HG03039 (cell line): ENCODE measurements around the gene ADGRG3.

ENCODE experiments used
- ATAC-seq: cut with Tn5 transposase; IDR thresholded peaks from one replicate; pipeline ENCODE4 v1.9.1; 2021; ENCODE audit warnings: mild to moderate bottlenecking, moderate library complexity; ENCODE audit not compliant: unreplicated experiment

The ADGRG3 gene

DNA sequence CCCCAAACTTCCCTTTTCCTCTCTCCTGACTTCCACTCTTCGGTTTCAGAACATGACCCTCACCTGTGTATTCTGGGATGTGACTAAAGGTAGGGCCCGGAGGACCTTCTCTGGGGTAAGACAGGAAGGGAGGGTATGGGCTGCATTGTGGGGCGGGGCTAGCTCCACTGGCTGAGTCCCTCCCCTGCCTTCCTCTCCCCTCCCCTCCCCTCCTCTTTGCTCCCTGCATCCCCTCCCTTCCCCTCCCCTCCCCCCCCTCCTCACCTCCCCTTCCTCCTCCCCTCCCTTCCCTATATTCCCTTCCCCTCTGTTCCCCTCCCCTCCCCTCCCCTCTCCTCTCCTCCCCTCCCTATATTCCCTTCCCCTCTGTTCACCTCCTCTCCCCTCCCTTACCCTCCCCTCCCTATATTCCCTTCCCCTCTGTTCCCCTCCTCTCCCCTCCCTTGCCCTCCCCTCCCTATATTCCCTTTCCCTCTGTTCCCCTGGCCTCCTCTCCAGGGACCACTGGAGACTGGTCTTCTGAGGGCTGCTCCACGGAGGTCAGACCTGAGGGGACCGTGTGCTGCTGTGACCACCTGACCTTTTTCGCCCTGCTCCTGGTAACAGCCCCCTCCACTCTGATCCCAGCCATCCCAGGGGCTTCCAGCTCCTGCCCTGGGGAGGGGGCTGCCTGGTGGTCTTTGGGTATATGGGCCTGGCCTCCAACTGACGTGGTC, 11.8 kb downstream of the ADGRG3 start:
- no peak for ATAC-seq

DNA sequence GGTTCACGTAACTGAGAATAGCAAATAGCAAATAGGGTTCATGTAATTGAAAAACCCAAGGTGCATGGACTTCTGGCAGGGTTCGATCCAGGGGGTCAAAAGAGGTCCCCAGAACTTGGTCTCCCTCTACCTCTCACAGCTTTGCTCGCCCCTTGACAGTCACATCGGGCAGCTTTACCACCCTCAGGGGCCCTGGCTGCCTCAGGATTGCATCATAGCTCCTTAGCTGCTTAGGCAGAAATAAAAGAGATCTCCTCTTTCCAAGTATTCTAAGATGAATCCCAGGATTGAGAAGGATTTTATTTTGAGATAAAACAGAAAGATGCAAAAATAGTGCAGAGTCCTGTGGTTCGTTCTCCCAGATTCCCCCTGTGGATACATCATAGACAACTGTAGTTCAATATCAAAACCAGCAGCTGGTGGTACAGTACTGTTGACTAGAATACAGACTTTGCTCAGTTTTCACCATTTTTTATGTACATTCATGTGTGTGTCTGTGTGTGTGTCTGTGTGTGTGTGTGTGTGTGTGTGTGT, 12.8 kb downstream of the ADGRG3 start:
- no peak for ATAC-seq

DNA sequence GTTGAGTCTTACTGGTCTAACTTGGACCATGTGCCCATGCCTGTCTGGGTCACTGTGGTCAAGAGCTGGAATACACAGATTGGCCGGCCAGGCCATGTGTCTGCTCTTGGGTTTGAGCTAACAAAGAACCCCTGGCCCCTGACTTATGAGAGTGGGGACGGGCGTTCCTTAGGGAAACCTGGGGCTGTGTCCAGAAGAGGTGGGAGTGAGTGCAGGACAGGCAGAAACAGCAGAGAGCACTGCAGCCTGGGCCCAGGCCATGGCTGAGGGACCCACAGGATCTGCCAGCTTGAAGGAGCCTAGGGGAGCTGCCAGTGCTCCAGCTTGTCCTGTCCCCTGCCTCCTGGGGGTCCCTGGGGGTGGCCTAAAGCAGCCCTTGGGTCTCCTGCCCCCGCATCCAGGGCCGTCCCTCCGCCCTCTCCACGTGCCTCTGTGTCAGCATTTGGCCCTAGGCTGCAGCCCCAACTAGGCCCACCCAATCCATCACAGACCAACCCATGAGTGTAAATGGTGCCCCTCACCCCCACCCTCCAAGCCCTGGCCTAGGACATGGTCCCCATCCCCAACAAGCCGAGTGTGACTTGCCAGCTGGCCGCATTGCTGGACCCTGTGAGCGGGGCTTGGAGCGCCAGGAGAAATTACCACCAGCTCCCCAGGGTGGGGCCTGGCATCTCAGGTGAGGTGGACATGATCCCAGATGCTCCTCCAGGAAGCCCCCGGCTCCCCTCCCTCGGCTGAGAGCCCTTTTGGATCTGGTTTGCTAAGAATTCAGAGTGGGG, 14.0 kb downstream of the ADGRG3 start:
- ATAC-seq = no peak

DNA sequence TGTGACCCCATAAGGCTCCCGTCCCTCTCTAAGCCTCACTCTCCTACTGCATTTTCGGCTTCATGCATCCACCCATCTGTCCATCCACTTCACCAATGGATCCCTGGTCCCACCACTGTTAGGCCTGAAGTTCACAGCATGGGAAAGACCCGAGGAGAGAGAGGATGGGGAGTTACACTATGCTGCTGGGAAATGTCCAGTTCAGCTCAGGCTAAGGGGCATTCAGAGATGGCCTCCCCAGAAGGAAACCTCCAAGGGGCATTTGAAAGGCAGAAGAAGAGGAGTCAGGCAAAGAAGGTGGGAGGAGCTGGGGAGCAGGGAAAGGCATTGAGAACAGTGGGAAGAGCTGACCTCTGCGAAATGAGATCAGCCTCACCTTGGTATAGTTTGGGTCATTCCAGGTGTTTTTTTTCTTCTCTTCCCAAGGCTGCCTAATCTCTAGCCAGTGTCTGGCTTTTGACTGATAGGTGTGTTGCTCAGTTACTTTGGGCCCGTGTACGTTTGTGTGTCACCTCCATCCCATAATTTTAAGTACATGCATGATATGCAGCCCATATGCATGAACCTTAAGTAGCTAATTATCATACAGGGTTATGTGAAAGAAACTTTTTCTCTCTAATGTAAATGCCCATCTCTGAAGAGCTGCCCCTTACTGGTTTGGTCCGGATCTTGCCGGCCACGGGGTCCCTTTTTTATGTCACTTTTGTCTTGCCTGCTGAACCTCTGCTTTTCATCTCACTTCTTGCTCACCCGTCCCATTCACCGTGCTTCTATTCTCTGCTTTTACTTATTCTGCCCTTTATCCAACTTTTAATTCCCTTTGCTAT, 14.9 kb downstream of the ADGRG3 start:
- ATAC-seq = no peak

DNA sequence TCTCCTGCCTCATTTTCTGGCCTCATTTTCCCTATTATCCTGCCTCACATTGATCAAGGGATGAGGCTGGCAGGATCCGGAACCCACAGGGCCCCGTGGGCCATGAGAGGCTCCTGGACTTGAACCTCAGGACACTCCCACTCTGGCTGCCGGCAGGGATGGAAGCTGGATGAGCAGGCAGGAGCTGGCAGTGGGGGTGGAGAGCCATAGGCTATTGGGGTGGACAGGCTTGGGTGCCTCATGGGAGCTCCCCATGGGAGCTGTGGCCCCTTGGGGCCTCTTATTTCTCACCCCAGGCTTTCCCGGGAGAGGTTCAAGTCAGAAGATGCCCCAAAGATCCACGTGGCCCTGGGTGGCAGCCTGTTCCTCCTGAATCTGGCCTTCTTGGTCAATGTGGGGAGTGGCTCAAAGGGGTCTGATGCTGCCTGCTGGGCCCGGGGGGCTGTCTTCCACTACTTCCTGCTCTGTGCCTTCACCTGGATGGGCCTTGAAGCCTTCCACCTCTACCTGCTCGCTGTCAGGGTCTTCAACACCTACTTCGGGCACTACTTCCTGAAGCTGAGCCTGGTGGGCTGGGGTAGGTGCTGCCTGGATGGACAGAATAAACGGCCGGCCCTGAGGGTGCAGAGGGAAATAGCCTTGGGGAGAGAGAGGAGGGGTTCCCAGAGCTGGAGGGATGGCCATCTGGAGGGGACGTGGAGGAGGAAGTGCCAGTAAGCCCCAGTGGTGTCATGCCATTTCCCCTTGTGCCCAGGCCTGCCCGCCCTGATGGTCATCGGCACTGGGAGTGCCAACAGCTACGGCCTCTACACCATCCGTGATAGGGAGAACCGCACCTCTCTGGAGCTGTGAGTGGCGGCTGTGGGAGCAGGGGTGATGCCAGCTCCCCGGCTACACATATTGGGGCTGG, 15.8 kb downstream of the ADGRG3 start:
- ATAC-seq = no peak

DNA sequence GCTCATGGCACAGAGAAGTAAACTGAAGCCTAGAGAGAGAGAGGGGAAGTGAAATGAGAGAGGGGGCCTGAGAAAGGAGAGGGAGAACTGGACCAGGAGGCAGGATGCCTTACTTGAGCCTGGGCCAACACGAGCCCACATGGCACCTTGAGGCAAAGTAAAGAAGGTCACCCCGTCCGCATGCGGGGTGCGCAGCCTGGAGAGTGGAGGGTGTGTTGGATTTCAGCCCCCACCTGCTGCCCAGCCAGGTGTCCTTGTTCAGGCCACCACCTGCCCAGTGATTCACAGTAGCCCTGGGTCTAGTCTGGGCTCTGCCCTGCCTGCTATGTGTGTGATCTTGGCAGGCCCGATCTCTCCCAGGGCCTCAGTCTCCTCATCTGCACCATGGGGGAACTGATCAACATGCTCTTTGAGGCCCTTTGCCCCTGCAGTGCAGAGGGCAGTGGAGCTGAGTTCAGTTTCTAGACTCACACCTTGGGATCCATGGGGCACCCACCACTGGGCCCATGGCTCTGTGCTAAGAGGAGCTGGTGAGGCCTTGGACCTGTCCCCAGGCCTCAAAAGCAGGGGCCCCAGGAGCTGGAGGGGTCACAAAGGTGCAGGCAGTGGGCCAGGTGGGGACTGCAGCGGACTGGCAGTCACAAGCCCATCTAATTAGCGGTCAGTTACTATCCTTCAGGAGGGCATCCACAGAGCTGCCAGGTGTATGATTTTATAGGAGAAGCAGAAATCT, 16.7 kb downstream of the ADGRG3 start:
- no peak for ATAC-seq

DNA sequence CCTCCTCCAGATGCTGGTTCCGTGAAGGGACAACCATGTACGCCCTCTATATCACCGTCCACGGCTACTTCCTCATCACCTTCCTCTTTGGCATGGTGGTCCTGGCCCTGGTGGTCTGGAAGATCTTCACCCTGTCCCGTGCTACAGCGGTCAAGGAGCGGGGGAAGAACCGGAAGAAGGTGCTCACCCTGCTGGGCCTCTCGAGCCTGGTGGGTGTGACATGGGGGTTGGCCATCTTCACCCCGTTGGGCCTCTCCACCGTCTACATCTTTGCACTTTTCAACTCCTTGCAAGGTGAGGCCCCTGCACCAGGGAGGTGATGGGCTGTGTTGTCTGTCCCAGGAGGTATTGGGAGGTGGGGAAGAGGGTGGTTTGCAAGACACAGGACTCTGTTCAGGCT, 17.5 kb downstream of the ADGRG3 start:
- no peak for ATAC-seq

DNA sequence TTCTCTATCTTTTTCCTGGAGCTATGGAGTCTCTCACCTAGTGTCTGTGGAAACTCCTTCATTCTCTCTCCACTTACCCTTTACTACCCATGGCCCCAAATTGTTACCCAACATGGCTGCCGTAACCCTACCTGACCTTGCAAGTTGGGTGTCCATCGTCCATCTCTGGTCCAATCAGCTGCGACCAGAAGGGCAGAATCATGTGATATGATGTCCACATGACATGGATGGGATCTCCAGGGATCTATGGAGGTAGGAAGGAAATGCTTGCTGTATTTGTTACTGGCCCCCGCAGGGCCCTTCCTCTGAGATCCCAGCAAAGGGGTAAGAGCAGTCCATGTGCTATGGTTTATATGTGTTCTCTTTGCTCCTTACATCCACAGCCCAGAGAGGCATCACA, 18.5 kb downstream of the ADGRG3 start:
- no peak for ATAC-seq

DNA sequence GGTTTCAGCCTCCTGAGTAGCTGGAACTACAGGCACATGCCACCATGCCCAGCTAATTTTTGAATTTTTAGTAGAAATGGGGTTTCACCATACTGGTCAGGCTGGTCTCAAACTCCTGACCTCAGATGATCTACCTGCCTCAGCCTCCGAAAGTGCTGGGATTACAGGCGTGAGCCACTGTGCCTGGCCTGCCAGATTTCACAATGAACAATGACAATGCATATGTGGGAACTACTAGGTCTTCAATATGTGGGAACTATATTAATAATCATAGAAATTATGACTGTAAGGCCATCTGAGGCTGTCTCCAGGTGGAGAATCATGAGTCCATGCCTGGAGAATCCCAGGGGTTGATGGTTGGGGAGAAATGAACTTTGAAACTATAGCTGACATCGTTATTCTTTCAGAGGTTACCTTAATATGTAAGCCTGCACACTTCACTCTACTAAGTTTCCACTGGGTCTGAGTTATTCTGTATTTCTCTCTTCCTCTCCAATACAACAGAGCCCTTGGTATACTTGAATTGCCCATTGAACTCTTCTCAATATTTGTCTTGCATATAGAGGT, 19.3 kb downstream of the ADGRG3 start:
- ATAC-seq = no peak

DNA sequence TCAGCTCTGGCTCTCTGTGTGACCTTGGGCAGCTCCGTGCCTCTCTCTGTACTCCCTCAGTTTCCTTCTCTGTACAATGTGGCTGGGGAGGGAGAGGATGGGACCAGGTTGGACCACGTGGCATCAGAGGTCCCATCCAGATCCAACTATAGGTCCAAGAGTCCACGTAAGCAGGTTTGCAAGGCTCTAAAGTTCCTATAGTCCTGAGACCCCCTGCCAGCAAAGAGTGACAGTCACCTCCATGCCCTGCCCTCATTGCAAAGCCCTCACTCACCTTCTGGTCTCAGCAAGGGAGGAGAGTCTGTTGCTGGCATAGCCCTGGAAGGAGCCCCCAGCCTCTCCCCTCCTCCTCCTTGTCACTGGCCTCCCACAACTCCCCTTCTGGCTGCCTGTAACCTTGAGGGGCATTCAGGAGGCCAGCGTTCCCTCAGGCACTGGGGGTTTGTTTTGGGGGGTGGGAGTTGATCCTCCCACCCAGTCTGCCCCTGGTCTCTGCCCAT, 20.4 kb downstream of the ADGRG3 start:
- no peak for ATAC-seq

DNA sequence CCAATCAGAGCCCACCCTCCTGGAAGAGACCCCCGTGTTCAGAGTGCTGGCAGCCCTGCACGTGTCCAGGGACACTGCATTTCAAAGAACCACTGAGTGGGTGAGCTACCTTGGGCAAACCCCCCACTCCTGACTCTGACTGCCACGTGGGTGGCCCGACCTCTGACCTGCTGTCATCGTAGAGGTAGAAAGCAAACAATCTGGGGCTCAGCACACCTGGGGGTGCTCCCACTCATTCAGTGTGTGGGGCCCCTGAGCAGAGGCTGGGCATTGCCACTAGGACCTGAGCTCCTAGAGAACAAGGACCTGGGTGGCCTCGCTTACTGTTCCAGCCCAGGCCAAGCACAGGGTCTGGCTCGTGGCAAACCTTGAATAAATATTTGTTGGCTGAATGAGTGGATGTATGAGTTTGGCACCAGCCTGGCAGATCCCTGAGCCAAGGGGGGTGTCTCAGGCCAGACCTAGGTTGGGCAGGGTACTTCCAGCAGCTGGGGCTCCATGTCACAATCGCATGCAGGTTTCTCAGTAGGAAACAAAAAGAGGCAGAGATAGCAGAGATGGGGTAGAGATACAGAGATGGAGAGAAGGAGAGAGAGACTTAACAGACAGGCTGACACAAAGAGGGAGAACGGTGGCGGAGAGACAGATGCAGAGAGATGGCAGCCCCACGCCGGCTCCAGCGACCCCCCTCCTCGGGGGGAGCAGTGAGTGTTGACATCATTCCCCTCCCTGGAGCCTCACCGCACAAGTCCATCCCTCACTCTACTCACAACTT, 21.1 kb downstream of the ADGRG3 start:
- ATAC-seq = no peak

DNA sequence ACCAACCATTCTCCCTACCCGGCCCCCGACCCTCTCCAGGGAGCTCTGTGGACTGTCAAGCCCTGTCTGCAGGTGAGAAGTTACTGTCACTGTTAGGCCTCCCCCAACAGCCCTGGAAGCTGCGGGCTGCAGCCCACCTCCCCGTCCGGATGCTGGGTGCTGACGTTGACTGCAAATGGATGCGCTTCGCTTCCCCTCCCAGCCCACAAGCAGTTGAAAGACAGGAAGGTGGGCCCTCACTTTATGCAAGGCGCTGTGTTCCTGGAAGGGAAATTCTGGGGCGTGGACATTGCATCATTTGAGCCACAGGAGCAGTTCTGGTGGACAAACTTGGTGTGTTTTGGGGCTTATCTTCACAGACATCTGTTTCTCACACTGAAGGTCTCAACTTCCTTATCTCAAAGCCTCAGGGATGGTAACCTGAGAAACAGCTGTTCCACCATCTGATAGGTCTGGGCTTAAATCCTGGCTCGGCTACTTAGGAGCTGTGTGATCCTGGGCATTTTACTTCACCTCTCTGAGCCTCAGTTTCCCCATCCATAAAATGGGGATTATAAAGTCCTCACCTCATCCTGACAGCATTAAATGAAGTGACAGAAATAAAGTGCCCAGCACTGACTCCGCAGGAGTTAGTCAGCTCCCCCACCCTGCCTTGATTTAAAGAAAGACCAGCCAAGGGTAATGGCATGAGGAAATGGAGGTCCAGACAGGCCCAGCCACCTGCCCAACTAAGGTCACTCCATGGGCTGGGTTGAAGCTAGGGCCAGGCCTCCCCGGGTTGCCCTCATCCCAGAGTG, 21.9 kb downstream of the ADGRG3 start:
- no peak for ATAC-seq

DNA sequence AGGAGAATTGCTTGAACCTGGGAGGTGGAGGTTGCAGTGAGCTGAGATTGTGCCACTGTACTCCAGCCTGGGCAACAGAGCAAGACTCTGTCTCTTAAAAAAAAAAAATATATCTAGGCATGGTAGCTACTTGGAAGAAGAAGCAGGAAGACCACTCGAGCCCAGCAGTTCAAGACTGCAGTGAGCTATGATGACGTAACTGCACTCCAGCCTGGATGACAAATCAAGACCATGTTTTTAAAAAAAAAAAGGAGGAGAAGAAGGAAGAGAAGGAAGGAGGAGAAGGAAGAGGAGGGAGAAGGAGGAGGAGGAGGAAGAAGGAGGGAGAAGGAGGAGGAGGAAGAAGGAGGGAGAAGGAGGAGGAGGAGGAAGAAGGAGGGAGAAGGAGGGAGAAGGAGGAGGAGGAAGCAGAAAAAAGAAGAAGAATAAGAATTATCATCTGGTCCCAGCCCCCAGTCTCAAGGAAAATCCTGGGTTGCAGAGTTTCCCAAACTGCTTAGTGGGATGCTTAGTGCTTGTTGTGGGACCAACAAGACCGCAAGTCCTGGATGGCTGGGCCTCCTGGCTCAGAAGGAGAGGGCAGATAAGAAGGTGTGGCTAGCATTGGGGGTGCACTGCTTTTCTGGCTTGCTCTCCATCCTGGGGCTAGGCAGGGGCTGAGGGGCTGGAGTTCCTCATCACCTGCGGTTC, 22.8 kb downstream of the ADGRG3 start:
- ATAC-seq = no peak

DNA sequence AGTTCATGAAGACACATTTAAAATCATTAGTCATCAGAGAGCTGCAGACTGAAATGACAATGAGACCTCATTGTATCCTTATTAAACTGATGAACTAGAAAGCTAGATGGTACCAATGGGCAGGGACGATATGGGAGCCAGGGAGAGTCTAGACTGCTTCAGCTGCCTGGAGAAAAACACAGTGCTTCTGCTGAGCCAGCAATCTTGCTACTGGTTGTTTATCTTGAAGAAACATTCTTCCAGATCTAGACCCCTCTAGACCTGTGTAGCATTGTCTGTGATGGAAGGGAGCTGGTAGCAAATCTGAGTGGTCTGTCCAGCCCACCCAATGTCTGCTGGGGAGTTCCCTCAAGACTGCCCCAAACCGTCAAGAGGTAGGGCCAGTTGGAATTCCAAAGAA, 24.5 kb downstream of the ADGRG3 start:
- ATAC-seq = no peak

DNA sequence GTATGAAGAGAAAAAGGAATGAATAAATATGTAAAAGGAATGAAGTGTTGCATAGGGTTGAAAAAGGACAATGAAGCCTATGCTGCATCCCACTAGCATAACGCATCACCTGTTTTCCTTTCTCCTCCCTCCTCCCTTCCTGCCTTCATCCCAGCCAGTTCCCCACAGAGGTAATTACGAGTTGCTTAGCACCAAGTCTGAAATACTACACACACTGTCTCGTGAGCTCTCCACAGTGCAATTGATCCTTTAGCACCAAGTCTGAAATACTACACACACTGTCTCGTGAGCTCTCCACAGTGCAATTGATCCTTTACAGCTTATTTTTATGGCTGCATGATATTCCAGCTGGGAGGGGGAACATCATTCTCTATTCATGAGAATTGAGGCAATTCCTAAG, 25.4 kb downstream of the ADGRG3 start:
- ATAC-seq = no peak

DNA sequence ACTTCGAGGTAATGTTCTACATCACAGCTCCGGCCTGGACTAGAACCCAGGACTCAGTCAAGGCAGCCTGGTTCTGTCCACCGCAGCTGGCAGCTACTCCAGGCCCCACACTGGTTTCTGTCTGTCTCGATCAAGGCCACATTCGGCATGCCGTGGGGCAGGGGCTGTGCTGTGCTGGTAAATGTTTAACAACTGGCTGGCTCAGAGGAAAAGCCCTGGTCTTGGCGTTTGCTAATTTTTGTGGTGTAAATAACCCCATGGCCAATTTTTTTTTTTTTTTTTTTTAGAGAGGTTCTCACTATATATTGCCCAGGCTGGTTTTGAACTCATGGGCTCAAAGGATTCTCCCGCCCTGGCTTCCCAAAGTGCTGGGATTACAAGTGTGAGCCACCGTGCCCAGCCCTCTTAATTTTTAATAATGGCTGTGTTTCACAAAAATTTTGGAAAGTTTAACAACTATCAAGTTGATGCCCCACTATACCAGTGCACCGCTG, 26.2 kb downstream of the ADGRG3 start:
- no peak for ATAC-seq
